Left ventricle myocardium superior (tissue), 1 donor: ENCODE results near the gene MTHFSD. TPM values are rescaled to one million over a fixed set of nuclear protein-coding genes. Genes with fewer than 3 reads are reported as not detected.

Source experiments
- ATAC-seq: fragments of 200-7000 bp; cut with Tn5 transposase; one replicate; pipeline ENCODE4 v1.9.1; 2020; ENCODE audit warnings: mild to moderate bottlenecking, moderate library complexity
- DNase-seq: peaks from one replicate; pipeline ENCODE4 v3.0.0-alpha.2; 2020
- intact Hi-C: fragments of 100-400 bp; cut with micrococcal nuclease; formaldehyde crosslinking; loops from one replicate; pipeline ENCODE4 v1.11.0; 2022
- total RNA-seq: library from RNA; stranded (reverse); fragmentation: NEBNext Ultra II Directional; extraction: Animal tissue kit (Norgen Biotek cat#: 25700); gene quantifications from one replicate; pipeline ENCODE4 v1.2.1, GENCODE V29; 2021
- donor health status: DM: no; HTN: yes; CAD: no; lungs with severe emphysema.

MTHFSD gene
- total RNA-seq, 1 donor from 2014 or later: 12.6 TPM

DNA sequence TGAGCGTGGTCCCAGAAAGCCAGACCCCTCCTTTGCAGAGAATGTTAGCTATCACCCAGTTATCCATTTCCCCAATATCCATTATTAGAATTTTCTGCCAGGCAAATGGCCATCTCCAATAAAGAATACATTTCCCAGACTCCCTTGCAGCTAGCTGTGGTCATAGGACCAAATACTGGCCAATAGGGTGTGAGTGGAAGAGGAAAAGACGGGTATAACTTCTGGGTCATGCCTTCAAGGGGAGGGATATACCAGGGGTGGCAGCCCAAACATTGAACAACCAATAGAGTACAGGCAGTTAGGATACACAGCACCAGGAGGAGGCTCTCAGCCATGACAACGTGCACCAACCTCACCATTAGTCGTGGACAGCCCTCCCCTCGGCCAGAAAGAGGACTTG is 70.8 kb downstream of the MTHFSD start:
- ATAC-seq: no peak
- intact Hi-C loops: no loop called here
- no peak for DNase-seq

DNA sequence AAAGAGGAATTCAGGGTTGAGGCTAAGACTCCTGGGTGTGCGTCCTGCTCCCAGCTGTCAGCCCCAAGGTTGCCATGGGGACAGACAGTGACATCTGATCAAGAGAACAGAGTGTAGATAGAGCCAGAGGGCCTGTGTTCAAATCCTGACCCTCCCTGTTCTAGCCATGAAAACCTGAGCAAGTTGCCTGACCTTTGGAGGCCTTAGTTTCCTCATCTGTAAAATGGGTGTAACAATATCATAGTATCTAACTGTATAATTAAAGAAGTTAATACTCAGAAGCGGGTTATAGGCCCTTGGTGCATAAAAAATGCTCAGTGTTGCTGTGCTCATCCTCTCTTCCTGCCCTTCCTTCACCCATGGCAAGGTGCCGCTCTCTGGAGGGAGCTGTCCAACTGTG is 73.4 kb downstream of the MTHFSD start:
- ATAC-seq (no peak), DNase-seq (no peak)
- intact Hi-C loops: no loop called here

DNA sequence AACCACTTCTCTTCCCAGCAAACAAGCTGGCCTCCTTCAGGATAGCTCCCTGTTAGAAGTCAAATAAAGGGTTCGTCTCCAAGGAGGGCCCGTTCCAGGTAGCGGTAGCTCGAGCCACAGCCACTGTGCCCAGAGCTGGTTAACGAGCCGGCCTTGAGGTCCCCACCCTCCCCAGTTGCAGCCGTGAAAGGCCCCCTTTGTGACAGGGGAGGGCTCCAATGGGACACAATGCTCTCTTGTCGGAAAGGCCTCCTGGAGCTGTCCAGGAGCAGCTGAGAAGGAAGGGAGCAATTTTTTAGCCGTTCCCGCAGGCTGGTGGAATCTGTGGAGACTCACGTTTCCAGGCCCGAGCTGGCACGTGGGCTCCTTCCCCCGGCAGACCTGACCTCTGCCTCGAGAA is 74.6 kb downstream of the MTHFSD start:
- DNase-seq (no peak), ATAC-seq (no peak)
- intact Hi-C loops: no loop called here

Other genes starting within 250 kb of the MTHFSD start
- 0.25 TPM for gene FOXF1, start 44.7 kb downstream of the MTHFSD start, total RNA-seq
- gene FOXC2, start 11.6 kb upstream of the MTHFSD start, total RNA-seq: 1.9 TPM
- 0.32 TPM for gene FOXL1, start 23.3 kb upstream of the MTHFSD start, total RNA-seq